ENCODE results near the gene RO60. TPM values are rescaled to one million over a fixed set of nuclear protein-coding genes. Genes with fewer than 3 reads are reported as not detected.
"Not testable (repeated sequence)": the region's sequence is repeated elsewhere in the genome, so short reads cannot be mapped to it uniquely, and the experiment has no call there.

Gene RO60
- total and polyA plus RNA-seq, 2 experiments from 2014 or later, result 68.6 to 104 TPM

DNA sequence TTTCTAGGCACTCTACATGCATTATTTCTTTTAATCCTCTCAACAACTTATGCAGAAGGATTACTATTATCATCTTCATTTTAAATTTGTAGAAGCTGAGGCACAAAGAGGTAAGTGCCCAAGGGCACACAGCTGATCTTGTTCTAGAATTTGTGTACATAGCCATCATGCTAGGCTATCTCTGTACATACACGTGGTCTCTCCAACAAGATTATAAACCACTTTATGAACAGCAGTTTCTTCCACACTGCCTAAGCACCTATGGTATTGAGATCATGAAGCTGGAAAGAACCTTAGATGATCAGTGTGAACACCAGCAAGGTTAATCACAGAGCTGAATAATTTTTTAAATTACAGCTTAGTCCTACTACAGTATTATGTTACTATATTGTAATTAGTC is 29.1 kb upstream of the RO60 start:
- no peaks in the 10 kb centered on the region for H3K27me3 ChIP-seq (replicated peaks; ENCODE audit: insufficient read depth)
- no peaks in the 10 kb centered on the region for H3K9me2 ChIP-seq (ENCODE audit: insufficient read depth)
- no peak overlapping the region for H3K9ac ChIP-seq
- no peak overlapping the region for H3K27ac ChIP-seq
- in situ Hi-C loops (cut with MboI), result loop anchor here (10.0 kb wide), 1 partner anchor 555 kb away; no protein-coding TSS in a partner anchor
- WGBS, 2 experiments (ENCODE audit: low coverage in 1 of 2, low lambda C conversion rate in 2 of 2, missing lambda C conversion rate in 2 of 2), result 50 to 65% methylated on average over 1 of the region's 1 CpG
- TF ChIP-seq EZH2 (IDR thresholded peaks at IDR 0.05; ENCODE audit: insufficient read depth, poor library complexity, severe bottlenecking) (no peak), EZH2phosphoT487 (IDR thresholded peaks at IDR 0.05; ENCODE audit: insufficient read depth, low read depth) (no peak)
- H3K9me3 ChIP-seq (ENCODE audit: low read depth), result no peaks in the 10 kb centered on the region
- H3K4me2 ChIP-seq (ENCODE audit: unreplicated experiment), result no peak overlapping the region
- no peaks in the 10 kb centered on the region for H4K20me1 ChIP-seq (ENCODE audit: insufficient read depth)
- no peak overlapping the region for H2AFZ ChIP-seq
- H3K79me2 ChIP-seq (ENCODE audit: insufficient read depth), result peaks cover 45% of the 10 kb centered on the region
- no peak for DNase-seq
- H3K4me1 ChIP-seq (ENCODE audit: insufficient read depth), result no peaks in the 10 kb centered on the region
- H3K4me3 ChIP-seq, result no peak overlapping the region
- H3F3A ChIP-seq (ENCODE audit: insufficient read depth), result no peaks in the 10 kb centered on the region
- peaks cover 8% of the 10 kb centered on the region; the same call in 1 of the 2 replicates for H3K36me3 ChIP-seq (ENCODE audit: low read depth)

DNA sequence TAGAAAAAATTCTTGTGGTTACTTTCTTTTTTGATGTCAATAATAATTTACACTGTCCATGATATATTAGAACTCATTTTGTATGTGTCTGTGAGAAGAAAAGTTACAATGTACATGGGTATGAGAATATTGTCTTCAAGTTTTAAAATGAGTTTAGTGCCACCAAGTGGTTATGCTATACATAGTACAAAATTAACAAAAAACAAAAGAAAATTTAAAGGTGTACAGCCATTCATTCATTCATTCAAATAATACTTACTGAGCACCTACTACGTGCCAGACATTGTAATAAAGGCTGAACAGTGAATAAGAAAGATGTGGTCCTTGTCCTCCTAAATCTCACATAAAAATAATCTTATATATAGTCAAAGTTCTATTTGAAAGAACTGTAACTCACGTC is 28.0 kb upstream of the RO60 start:
- TF ChIP-seq EZH2phosphoT487 (IDR thresholded peaks at IDR 0.05; ENCODE audit: insufficient read depth, low read depth) (no peak), EZH2 (IDR thresholded peaks at IDR 0.05; ENCODE audit: insufficient read depth, poor library complexity, severe bottlenecking) (no peak)
- peaks cover 56% of the 10 kb centered on the region for H3K79me2 ChIP-seq (ENCODE audit: insufficient read depth)
- peak; percentile 49 for DNase-seq

DNA sequence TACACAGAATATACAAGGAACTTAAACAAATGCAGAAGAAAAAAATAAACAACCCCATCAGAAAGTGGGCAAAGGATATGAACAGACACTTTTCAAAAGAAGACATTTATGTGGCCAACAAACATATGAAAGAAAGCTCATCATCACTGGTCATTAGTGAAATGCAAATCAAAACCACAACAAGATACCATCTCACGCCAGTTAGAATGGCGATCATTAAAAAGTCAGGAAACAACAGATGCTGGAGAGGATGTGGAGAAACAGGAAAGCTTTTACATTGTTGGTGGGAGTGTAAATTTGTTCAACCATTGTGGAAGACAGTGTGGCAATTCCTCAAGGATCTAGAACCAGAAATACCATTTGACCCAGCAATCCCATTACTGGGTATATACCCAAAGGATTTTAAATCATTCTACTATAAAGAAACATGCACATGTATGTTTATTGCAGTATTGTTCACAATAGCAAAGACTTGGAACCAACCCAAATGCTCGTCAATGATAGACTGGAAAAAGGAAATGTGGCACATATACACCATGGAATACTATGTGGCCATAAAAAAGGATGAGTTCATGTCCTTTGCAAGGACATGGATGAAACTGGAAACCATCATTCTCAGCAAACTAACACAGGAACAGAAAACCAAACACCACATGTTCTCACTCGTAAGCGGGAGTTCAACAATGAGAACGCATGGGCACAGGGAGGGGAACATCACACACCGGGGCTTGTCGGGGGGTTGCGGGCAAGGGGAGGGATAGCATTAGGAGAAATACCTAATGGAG is 26.6 kb upstream of the RO60 start:
- not testable (repeated sequence) for H3K4me1 ChIP-seq (ENCODE audit: insufficient read depth); H3K9me3 ChIP-seq (ENCODE audit: low read depth); H4K20me1 ChIP-seq (ENCODE audit: insufficient read depth); H3F3A ChIP-seq (ENCODE audit: insufficient read depth); H3K27ac ChIP-seq; H2AFZ ChIP-seq; H3K36me3 ChIP-seq (ENCODE audit: low read depth); H3K9me2 ChIP-seq (ENCODE audit: insufficient read depth); H3K4me3 ChIP-seq; H3K4me2 ChIP-seq (ENCODE audit: unreplicated experiment); H3K9ac ChIP-seq; DNase-seq; H3K27me3 ChIP-seq (replicated peaks; ENCODE audit: insufficient read depth)
- WGBS, 2 experiments (ENCODE audit: low coverage in 1 of 2, low lambda C conversion rate in 2 of 2, missing lambda C conversion rate in 2 of 2), result 95 to 98% methylated on average over 9 of the region's 9 CpGs
- in situ Hi-C loops (cut with MboI), result loop anchor here (10.0 kb wide), 1 partner anchor 558 kb away; no protein-coding TSS in a partner anchor
- H3K79me2 ChIP-seq (ENCODE audit: insufficient read depth), result peaks cover 70% of the 10 kb centered on the region

More for the DNA sequence above, 28.0 kb upstream of the RO60 start:
- no peaks in the 10 kb centered on the region for H4K20me1 ChIP-seq (ENCODE audit: insufficient read depth)
- H3K9me2 ChIP-seq (ENCODE audit: insufficient read depth), result no peaks in the 10 kb centered on the region
- H3K9ac ChIP-seq, result no peak overlapping the region
- no peak overlapping the region for H2AFZ ChIP-seq
- no peaks in the 10 kb centered on the region for H3F3A ChIP-seq (ENCODE audit: insufficient read depth)
- H3K27me3 ChIP-seq (replicated peaks; ENCODE audit: insufficient read depth), result no peaks in the 10 kb centered on the region
- no peak overlapping the region for H3K27ac ChIP-seq
- no peak overlapping the region for H3K4me2 ChIP-seq (ENCODE audit: unreplicated experiment)
- H3K4me3 ChIP-seq, result no peak overlapping the region
- no peaks in the 10 kb centered on the region for H3K9me3 ChIP-seq (ENCODE audit: low read depth)
- 80 to 84% methylated on average over 2 of the region's 2 CpGs for WGBS, 2 experiments (ENCODE audit: low coverage in 1 of 2, low lambda C conversion rate in 2 of 2, missing lambda C conversion rate in 2 of 2)
- 0 out of 2 replicates have a peak, but pooled peaks cover 8% of the 10 kb centered on the region for H3K36me3 ChIP-seq (ENCODE audit: low read depth)
- H3K4me1 ChIP-seq (ENCODE audit: insufficient read depth), result no peaks in the 10 kb centered on the region
- in situ Hi-C loops (cut with MboI), result loop anchor here (10.0 kb wide), 1 partner anchor 557 kb away; no protein-coding TSS in a partner anchor

DNA sequence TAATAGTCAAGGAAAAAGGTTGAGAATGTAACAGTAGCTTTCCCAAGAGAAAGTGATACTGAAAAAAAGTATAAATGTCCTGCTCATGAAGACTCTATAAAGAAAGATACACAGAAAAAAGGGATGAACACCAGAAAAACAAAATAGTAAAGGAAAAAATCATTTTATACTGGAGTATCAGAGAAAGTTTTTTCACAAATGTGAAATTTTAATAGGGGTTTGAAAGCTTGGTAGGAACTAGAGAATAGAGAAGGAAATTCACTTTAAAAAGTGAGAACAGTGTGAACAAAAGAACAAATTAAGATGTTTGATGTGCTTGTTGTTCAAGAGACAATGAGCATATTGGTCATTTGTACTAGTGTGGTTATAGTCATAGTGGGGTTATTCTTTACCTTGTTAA is 25.8 kb upstream of the RO60 start:
- Histone ChIP-seq H3K9me2 (ENCODE audit: insufficient read depth) (no peaks in the 10 kb centered on the region), H3K27me3 (replicated peaks; ENCODE audit: insufficient read depth) (no peaks in the 10 kb centered on the region), H3K9ac (no peak overlapping the region), H4K20me1 (ENCODE audit: insufficient read depth) (no peaks in the 10 kb centered on the region), H3K79me2 (ENCODE audit: insufficient read depth) (peaks cover 77% of the 10 kb centered on the region), H2AFZ (no peak overlapping the region), H3K9me3 (ENCODE audit: low read depth) (no peaks in the 10 kb centered on the region), H3K4me1 (ENCODE audit: insufficient read depth) (no peaks in the 10 kb centered on the region), H3K27ac (no peak overlapping the region), H3K4me3 (no peak overlapping the region), H3K4me2 (ENCODE audit: unreplicated experiment) (no peak overlapping the region), H3K36me3 (ENCODE audit: low read depth) (no peaks in the 10 kb centered on the region), H3F3A (ENCODE audit: insufficient read depth) (no peaks in the 10 kb centered on the region)
- no peak for TF ChIP-seq EZH2 (IDR thresholded peaks at IDR 0.05; ENCODE audit: insufficient read depth, poor library complexity, severe bottlenecking)
- no peak for TF ChIP-seq EZH2phosphoT487 (IDR thresholded peaks at IDR 0.05; ENCODE audit: insufficient read depth, low read depth)
- DNase-seq, result no peak
- in situ Hi-C loops (cut with MboI), result loop anchor here (10.0 kb wide), 1 partner anchor 559 kb away; no protein-coding TSS in a partner anchor
